Natural killer cell (primary cell): Measurements from ENCODE around the gene CAPZA2. TPM values are rescaled to one million over a fixed set of nuclear protein-coding genes. Genes with fewer than 3 reads are reported as not detected.
A peak's percentile ranks its signal among the peaks of the same experiment; 100 is the strongest.

Source experiments
- ATAC-seq, 3 donors: fragments of 150-1000 bp in 2 of 3; fragments of 200-7000 bp in 1 of 3; cut with Tn5 transposase; 1 replicate in 1 of 3; 2 replicates in 2 of 3; pipeline ENCODE4 v1.10.0; 2021; ENCODE audit warnings: mild to moderate bottlenecking in 2 of 3, moderate library complexity in 2 of 3
- DNase-seq, 2 donors: peaks; one replicate each; pipeline versions ENCODE4 v3.0.0 to v3.0.0-alpha.2; 2013 to 2021; ENCODE audit warnings: mixed read lengths in 1 of 2
- H3K27ac ChIP-seq: one replicate; pipeline ENCODE4 v1.5.1; 2013; ENCODE audit warnings: mild to moderate bottlenecking, low read length
- H3K27me3 ChIP-seq: one replicate; pipeline ENCODE4 v1.6.1; 2013; ENCODE audit warnings: low read length; ENCODE audit not compliant: control insufficient read depth, insufficient read depth
- H3K36me3 ChIP-seq: one replicate; pipeline ENCODE4 v1.6.1; 2013; ENCODE audit warnings: low read length; ENCODE audit not compliant: control insufficient read depth, insufficient read depth
- H3K4me1 ChIP-seq: one replicate; pipeline ENCODE4 v1.6.1; 2013; ENCODE audit warnings: low read length; ENCODE audit not compliant: control insufficient read depth, insufficient read depth
- H3K4me3 ChIP-seq: one replicate; pipeline ENCODE4 v1.5.1; 2013; ENCODE audit warnings: low read length
- H3K9me3 ChIP-seq: one replicate; pipeline ENCODE4 v1.6.1; 2013; ENCODE audit warnings: low read length; ENCODE audit not compliant: control insufficient read depth, insufficient read depth
- H3K27ac Mint-ChIP-seq, 2 donors: one replicate each; pipeline ENCODE4 v1.8.0; 2022; ENCODE audit warnings: mild to moderate bottlenecking in 2 of 2, mixed read lengths in 2 of 2, moderate library complexity in 1 of 2
- H3K27me3 Mint-ChIP-seq, 2 donors: one replicate each; pipeline ENCODE4 v1.8.0; 2022; ENCODE audit warnings: low read depth in 2 of 2, mixed read lengths in 2 of 2
- H3K36me3 Mint-ChIP-seq: one replicate; pipeline ENCODE4 v1.8.0; 2022; ENCODE audit warnings: mixed read lengths
- H3K4me1 Mint-ChIP-seq, 2 donors: one replicate each; pipeline ENCODE4 v1.8.0; 2022; ENCODE audit warnings: mixed read lengths in 2 of 2
- H3K4me3 Mint-ChIP-seq: one replicate; pipeline ENCODE4 v1.8.0; 2022; ENCODE audit warnings: mild to moderate bottlenecking, moderate library complexity, mixed read lengths
- H3K9me3 Mint-ChIP-seq, 2 donors: one replicate each; pipeline ENCODE4 v1.8.0; 2022; ENCODE audit warnings: mixed read lengths in 2 of 2
- CTCF ChIP-seq: fragments of 200-600 bp; IDR thresholded peaks from one replicate; pipeline ENCODE4 v1.8.0; 2022; ENCODE audit warnings: antibody characterized with exemption
- WGBS: methylation state at CpG from one replicate; pipeline ENCODE4 v1.1.7; 2013; ENCODE audit warnings: missing lambda C conversion rate; ENCODE audit not compliant: insufficient coverage; 5-methylcytosine and 5-hydroxymethylcytosine counted together
- intact Hi-C: fragments of 100-400 bp; cut with micrococcal nuclease; formaldehyde crosslinking; loops from one replicate; pipeline ENCODE4 v1.14.2; 2022
- total RNA-seq, 4 donors: library from RNA; stranded (reverse); fragments of 120-200 nt in 1 of 4; gene quantifications; one replicate each; pipeline versions ENCODE4 v1.2.3 to v1.2.4, GENCODE V29; 2013 to 2022

CAPZA2 gene
- total RNA-seq, 3 donors from 2014 or later (not counting 1 experiment from before 2014, with no cell fraction given): 97.0 to 135 (median 131) TPM

GRCh38 chr7:116854132-116854531 is 8.3 kb upstream of the CAPZA2 start:
- no peak overlapping the region for H3K4me3 ChIP-seq
- no peaks in the 10 kb centered on the region for H3K36me3 ChIP-seq
- Mint-ChIP-seq H3K36me3 (no peaks in the 10 kb centered on the region), H3K27me3 (peaks cover 25 to 54% of the 10 kb centered on the region in 2 donors), H3K4me3 (no peak overlapping the region), H3K4me1 (no peaks in the 10 kb centered on the region), H3K9me3 (no peaks in the 10 kb centered on the region), H3K27ac (no peak overlapping the region)
- intact Hi-C loops: no loop called here
- WGBS: 95% methylated on average over 1 of the region's 1 CpG
- no peaks in the 10 kb centered on the region for H3K27me3 ChIP-seq
- no peaks in the 10 kb centered on the region for H3K4me1 ChIP-seq
- no peak for TF ChIP-seq CTCF
- DNase-seq (no peak), ATAC-seq (no peak)
- H3K27ac ChIP-seq: no peak overlapping the region
- H3K9me3 ChIP-seq: no peaks in the 10 kb centered on the region

- ATAC-seq (no peak), DNase-seq (no peak)
- H3K4me1 Mint-ChIP-seq: peaks cover 5 to 9% of the 10 kb centered on the region in 2 donors
- no peak overlapping the region for H3K27ac Mint-ChIP-seq
- 100% methylated on average over 1 of the region's 2 CpGs for WGBS
- H3K27me3 ChIP-seq: no peaks in the 10 kb centered on the region
- intact Hi-C loops: no loop called here
- H3K36me3 Mint-ChIP-seq: no peaks in the 10 kb centered on the region
- H3K4me3 ChIP-seq: no peak overlapping the region
- no peaks in the 10 kb centered on the region for H3K9me3 Mint-ChIP-seq
- TF ChIP-seq CTCF: no peak
- no peak overlapping the region for H3K27ac ChIP-seq
- H3K36me3 ChIP-seq: no peaks in the 10 kb centered on the region
- no peaks in the 10 kb centered on the region for H3K9me3 ChIP-seq
- H3K4me1 ChIP-seq: no peaks in the 10 kb centered on the region
- H3K27me3 Mint-ChIP-seq: peaks cover 21 to 38% of the 10 kb centered on the region in 2 donors
- H3K4me3 Mint-ChIP-seq: no peak overlapping the region
Measured at GRCh38 chr7:116857052-116857451, 5.3 kb upstream of the CAPZA2 start.

DNA sequence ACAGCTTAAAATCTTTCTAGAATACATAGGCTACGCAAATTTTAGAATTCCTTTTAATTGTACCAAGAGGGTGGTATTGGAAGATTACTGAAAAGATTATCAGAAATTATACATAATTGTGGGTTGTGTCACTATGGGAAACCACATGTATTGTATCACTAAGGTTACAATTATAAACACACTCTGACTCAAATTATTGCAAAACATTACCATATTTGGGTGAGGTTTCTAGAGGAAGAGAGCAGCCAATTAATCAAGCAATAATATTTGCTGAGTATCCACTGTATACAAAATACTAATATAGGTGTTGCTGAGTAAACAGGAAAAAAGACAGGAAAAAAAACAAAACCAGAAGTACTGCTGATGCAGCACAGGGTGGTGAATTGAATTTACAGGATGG is 3.1 kb upstream of the CAPZA2 start:
- DNase-seq (peak in 1 of 2 donors; percentile 15), ATAC-seq (no peak)
- Histone ChIP-seq H3K9me3 (no peaks in the 10 kb centered on the region), H3K27me3 (no peaks in the 10 kb centered on the region), H3K36me3 (no peaks in the 10 kb centered on the region), H3K4me1 (peaks cover 12% of the 10 kb centered on the region), H3K27ac (no peak overlapping the region), H3K4me3 (no peak overlapping the region)
- intact Hi-C loops: no loop called here
- TF ChIP-seq CTCF: no peak
- H3K4me1 Mint-ChIP-seq: peaks cover 23 to 27% of the 10 kb centered on the region in 2 donors
- no peaks in the 10 kb centered on the region for H3K9me3 Mint-ChIP-seq
- no peak overlapping the region for H3K27ac Mint-ChIP-seq
- H3K27me3 Mint-ChIP-seq: peaks cover 21 to 38% of the 10 kb centered on the region in 2 donors
- no CpG with 5 or more reads among the region's 1 CpG for WGBS
- no peak overlapping the region for H3K4me3 Mint-ChIP-seq
- no peaks in the 10 kb centered on the region for H3K36me3 Mint-ChIP-seq

DNA sequence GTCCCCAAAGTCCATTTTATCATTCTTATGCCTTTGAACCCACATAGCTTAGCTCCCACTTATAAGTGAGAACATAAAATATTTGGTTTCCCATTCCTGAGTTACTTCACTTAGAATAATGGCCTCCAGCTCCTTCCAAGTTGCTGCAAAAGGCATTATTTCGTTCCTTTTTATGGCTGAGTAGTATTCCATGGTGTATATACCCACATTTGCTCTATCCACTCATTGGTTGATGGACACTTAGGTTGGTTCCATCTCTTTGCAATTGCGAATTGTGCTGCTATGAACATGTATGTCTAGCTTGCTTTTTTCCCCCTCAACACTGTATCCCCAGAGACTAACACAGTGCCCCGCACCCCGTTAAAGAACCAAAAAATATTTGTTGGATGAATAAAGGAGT is 670 bp upstream of the CAPZA2 start:
- H3K9me3 Mint-ChIP-seq: no peaks in the 10 kb centered on the region
- no peaks in the 10 kb centered on the region for H3K36me3 Mint-ChIP-seq
- H3K27me3 ChIP-seq: no peaks in the 10 kb centered on the region
- peak overlapping the region; percentile 93 to 95 for H3K27ac Mint-ChIP-seq
- H3K9me3 ChIP-seq: no peaks in the 10 kb centered on the region
- ATAC-seq: no peak
- no peak for TF ChIP-seq CTCF
- H3K36me3 ChIP-seq: no peaks in the 10 kb centered on the region
- peaks cover 18 to 27% of the 10 kb centered on the region in 2 donors for H3K27me3 Mint-ChIP-seq
- intact Hi-C loops: loop anchor here (2.0 to 5.0 kb wide), 2 partner anchors 91 to 649 kb away; partner anchors contain the start of genes ST7 and TES
- peak overlapping the region; percentile 69 for H3K4me3 Mint-ChIP-seq
- 94% methylated on average over 2 of the region's 4 CpGs for WGBS
- H3K27ac ChIP-seq: no peak overlapping the region
- DNase-seq: no peak
- peaks cover 29 to 41% of the 10 kb centered on the region in 2 donors for H3K4me1 Mint-ChIP-seq
- no peak overlapping the region for H3K4me3 ChIP-seq
- peaks cover 12% of the 10 kb centered on the region for H3K4me1 ChIP-seq
